ENCODE measurements around the gene DDX51. TPM values are rescaled to one million over a fixed set of nuclear protein-coding genes. Genes with fewer than 3 reads are reported as not detected.

Gene DDX51
- total RNA-seq, 2 donors from 2014 or later, result 20.7 to 44.5 TPM

DNA sequence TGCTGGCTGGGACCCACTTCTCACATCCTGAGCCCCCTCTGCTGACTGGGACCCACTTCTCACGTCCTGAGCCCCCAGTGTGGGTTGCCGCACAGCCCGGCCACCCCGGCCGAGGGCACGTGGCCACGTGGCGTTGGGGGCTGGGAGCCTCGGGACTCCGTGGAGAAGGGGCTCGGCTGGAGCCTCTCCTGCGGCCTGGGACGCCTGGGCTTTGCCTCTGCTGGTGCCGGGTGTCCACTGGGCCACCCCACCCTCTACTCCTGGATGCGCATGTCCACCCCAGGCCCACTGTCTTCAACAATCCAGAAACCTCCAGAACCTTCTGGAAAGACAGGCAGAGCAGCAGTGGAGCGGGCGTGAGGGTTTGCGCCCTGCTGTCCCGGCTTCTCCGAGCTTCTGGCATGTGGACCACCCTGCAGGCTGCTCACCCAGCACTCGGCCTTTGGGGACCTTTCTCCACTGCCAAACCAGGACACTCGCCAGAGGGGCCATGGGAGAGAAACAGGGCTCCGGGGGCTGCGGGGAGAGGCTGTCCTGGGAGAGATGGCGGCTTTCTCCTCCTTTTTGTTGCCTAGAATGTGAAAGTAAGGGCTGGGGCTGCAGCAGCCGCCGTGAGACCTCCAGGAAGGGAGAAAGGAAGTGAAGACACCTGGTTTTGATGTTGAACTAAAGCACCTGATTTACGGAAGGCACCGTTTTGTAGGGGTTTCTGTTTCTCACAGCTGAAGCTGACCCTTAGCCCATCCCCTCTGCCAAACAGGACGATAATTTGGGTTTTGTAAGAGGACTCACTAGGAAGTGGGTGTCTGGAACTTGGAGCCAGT lies 30.1 kb upstream of the DDX51 start:
- H3K27me3 Mint-ChIP-seq, result peaks cover 3% of the 10 kb centered on the region
- no peak overlapping the region for H3K27ac Mint-ChIP-seq
- H3K4me3 Mint-ChIP-seq, result no peak overlapping the region
- H3K4me1 Mint-ChIP-seq, result peaks cover 9% of the 10 kb centered on the region
- ATAC-seq (replicated peaks), result no peak
- no peaks in the 10 kb centered on the region for H3K36me3 Mint-ChIP-seq (ENCODE audit: low read depth)
- no peaks in the 10 kb centered on the region for H3K9me3 Mint-ChIP-seq

DNA sequence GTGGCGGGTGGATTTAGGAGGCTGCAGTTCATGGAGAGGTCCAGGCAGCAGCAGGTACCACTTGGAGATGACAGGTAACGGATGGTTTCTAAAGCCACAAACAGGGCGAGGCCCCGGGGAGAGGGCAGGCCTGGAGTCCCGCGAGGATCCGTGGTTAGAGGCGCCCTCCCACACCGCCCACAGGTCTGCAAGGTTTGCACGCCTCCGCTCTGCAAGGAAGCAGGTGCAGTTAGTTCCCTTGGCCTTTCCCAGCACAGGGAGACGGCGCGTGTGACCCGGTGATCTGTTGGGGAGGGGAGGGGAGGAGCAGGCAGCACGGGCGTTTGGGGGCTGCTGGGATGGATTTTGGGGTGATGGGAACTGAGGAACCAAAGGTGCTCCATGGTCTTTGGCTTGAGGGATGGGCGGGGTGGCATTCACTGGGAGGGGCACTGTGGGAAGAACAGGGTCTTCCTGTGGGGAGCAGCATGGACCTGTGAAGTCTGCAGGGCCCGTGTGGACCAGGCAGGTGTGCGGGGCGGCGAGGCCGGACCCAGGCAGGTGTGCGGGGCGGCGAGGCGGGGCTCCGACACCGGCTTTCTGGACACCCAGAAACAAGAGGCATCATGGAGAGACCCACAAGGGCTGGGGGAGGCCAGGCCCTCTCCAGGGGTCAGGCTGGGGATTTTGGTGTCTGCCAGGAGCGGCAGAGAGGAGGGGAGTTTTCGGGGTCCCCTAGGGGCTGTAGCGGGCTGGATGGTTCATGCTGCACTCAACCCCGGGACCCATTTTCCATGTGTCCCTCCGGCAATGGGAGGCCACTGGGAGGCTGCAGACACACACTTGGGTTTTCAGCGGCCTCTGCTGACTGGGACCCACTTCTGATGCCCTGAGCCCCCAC lies 29.3 kb upstream of the DDX51 start:
- no peaks in the 10 kb centered on the region for H3K9me3 Mint-ChIP-seq
- no peak for ATAC-seq (replicated peaks)
- H3K27ac Mint-ChIP-seq, result no peak overlapping the region
- H3K27me3 Mint-ChIP-seq, result peaks cover 3% of the 10 kb centered on the region
- peak overlapping the region; percentile 30 for H3K4me3 Mint-ChIP-seq
- H3K4me1 Mint-ChIP-seq, result peaks cover 1% of the 10 kb centered on the region
- no peaks in the 10 kb centered on the region for H3K36me3 Mint-ChIP-seq (ENCODE audit: low read depth)

DNA sequence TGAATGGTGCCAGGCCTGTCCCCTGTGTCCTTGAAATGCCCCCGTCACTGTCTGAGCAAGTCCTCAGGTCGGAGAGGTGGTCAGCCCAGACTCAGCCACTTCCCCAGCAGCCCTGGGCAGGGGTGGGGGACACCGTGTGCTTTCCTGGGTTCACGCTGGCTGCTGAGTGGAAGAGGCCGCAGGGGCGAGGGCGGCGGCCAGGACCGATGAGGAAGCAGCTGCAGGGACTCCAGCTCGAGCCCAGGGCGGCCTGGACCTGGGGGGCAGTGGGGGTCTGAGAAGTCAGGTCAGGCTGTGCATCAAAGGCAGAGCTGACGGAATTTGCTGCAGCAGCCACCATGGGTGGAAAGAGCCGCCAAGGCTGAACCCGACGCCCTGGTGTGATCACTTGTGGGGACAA lies 28.5 kb upstream of the DDX51 start:
- no peaks in the 10 kb centered on the region for H3K36me3 Mint-ChIP-seq (ENCODE audit: low read depth)
- peaks cover 3% of the 10 kb centered on the region for H3K27me3 Mint-ChIP-seq
- H3K27ac Mint-ChIP-seq, result no peak overlapping the region
- H3K4me3 Mint-ChIP-seq, result peak overlapping the region; percentile 30
- no peaks in the 10 kb centered on the region for H3K9me3 Mint-ChIP-seq
- no peak for ATAC-seq (replicated peaks)
- H3K4me1 Mint-ChIP-seq, result no peaks in the 10 kb centered on the region

DNA sequence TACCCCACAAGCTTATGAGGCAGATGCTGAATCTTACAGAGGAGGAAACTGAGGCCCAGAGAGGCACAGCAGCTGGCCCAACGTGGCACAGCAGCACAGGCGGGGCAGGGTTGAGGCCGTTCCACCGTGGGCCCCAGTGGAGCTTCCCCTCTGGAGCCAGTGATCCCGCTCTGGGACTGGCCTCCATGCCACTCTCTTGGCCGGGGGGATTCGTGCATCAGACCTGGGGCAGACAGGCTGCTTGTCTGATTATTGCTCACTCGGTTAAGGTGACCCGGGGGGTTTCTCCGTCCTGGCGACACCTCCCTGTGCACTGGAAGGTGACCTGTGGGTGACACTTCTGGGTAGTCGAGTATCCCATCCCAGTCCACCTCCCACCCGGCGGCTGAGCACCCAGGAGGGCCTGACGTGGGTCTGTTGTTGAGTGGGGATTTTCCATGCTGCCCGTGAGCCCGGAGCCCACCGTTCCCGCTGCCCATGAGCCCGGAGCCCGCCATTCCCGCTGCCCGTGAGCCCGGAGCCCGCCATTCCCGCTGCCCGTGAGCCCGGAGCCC lies 27.9 kb upstream of the DDX51 start:
- H3K9me3 Mint-ChIP-seq, result no peaks in the 10 kb centered on the region
- no peak for ATAC-seq (replicated peaks)
- H3K27me3 Mint-ChIP-seq, result peaks cover 3% of the 10 kb centered on the region
- H3K27ac Mint-ChIP-seq, result no peak overlapping the region
- no peak overlapping the region for H3K4me3 Mint-ChIP-seq
- H3K36me3 Mint-ChIP-seq (ENCODE audit: low read depth), result no peaks in the 10 kb centered on the region
- peaks cover 3% of the 10 kb centered on the region for H3K4me1 Mint-ChIP-seq

DNA sequence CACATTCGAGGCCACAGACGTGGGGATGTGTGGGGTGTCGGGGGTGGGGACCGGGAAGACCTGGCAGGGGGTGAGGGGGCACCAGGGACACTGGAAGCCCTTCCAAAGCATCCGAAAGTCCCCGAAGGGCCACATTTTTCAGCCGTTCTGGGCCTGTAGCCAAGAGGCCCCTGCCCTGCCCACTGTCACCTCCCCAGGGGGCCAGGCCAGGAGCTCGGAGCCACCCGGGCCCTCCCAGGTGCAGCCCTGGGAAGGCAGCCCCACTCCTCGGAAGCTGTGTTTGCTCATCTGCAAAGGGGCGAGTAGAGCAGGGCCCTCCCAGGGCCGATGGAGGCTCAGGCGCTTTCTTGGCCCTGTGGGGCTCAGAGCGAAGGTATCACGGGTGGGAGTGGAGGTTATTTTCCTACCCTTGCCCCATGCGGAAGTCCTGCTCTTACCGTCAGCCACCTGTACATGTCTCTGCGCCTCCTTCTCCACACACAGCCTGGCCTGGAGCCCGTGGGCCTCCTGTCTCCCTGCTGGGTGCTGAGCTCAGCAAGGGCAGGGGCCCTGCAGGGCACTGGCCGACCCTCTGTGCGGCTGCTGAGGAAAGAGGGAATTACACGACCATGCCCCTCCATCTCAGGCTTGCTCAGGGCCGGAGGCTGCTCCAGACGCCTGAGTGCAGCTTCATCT lies 27.3 kb upstream of the DDX51 start:
- no peaks in the 10 kb centered on the region for H3K9me3 Mint-ChIP-seq
- peaks cover 3% of the 10 kb centered on the region for H3K27me3 Mint-ChIP-seq
- H3K4me1 Mint-ChIP-seq, result peaks cover 8% of the 10 kb centered on the region
- H3K36me3 Mint-ChIP-seq (ENCODE audit: low read depth), result no peaks in the 10 kb centered on the region
- no peak for ATAC-seq (replicated peaks)
- H3K4me3 Mint-ChIP-seq, result no peak overlapping the region
- no peak overlapping the region for H3K27ac Mint-ChIP-seq

DNA sequence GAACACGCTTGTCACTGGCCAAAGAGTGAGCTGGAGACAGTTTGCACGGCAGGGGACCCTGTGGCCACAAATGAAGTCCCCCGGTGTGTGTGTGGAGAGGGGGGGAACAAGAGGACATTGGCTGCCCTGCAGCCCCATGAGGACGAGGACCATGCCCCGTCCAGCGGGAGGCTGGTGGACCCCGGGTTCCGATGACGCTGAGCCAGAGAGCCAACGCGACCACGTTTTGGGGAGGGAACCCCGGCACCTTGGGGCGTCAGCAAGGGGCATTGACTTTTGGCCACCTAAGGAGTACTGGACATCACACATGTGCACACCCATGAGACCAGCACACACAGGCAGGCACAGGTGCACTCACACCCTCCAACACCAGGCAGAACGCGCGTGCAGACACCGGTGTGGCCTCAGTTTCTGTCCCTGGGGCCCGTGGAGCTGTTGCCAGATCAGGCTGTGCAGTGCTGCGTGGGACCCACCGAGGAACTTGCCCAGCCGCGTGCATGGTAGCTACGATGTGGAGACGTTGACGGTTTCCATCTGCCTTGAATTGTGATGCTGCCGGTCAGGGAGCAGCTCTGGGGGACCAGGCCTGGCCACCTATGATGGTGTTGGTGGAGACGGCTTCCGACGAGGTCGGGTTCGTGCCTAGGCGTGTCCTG lies 26.6 kb upstream of the DDX51 start:
- peaks cover 8% of the 10 kb centered on the region for H3K4me1 Mint-ChIP-seq
- H3K4me3 Mint-ChIP-seq, result no peak overlapping the region
- peaks cover 3% of the 10 kb centered on the region for H3K27me3 Mint-ChIP-seq
- no peaks in the 10 kb centered on the region for H3K36me3 Mint-ChIP-seq (ENCODE audit: low read depth)
- no peaks in the 10 kb centered on the region for H3K9me3 Mint-ChIP-seq
- no peak overlapping the region for H3K27ac Mint-ChIP-seq
- ATAC-seq (replicated peaks), result no peak

DNA sequence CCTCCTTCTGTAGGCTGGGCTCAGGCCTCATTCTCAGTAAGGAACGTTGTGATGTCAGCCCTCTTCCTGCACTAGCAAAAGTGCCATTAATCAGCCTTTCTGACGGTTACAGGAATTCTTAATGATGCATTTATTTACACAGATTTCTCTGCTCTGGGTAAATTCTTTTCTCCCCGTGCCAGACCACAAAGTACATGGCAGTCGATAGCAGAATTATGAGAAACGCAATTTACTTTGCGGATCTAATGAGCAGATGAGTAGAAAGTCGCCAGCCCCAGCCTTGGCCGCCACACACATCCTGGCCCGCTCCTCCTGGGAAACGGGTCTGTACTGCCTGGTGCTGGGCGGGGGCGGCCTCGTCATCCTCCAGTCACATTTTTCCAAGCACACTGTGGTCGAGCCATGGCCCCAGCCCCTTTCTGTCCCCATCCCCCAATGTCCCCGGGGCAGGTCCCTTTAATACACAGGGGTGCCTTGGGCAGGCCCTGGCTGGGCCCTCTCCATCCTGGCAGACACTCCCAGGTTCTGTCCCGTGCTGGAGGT lies 26.0 kb upstream of the DDX51 start:
- H3K4me3 Mint-ChIP-seq, result no peak overlapping the region
- no peaks in the 10 kb centered on the region for H3K9me3 Mint-ChIP-seq
- ATAC-seq (replicated peaks), result no peak
- H3K4me1 Mint-ChIP-seq, result peaks cover 8% of the 10 kb centered on the region
- no peak overlapping the region for H3K27ac Mint-ChIP-seq
- peaks cover 3% of the 10 kb centered on the region for H3K27me3 Mint-ChIP-seq
- no peaks in the 10 kb centered on the region for H3K36me3 Mint-ChIP-seq (ENCODE audit: low read depth)

DNA sequence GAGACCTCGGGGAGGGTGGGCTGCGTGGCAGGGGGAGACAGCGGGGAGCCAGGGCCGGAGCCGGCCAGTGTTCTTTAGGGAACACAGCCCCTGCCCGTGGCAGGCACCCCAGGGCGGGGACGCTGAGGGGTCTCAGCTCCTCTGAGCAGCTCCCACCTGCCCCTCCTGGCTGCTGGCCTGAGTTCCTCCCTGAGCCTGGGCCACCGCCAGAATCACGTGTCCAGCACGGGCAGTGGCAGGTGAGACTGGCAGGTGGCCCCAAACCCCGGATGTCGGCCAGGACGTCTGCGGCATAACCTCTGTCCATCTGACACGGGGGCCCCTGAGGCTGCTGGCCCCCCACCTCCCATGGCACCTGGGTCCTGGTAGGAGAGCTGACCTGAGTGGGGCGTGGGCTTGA lies 25.3 kb upstream of the DDX51 start:
- H3K9me3 Mint-ChIP-seq, result no peaks in the 10 kb centered on the region
- no peak overlapping the region for H3K27ac Mint-ChIP-seq
- H3K4me1 Mint-ChIP-seq, result peaks cover 10% of the 10 kb centered on the region
- no peak overlapping the region for H3K4me3 Mint-ChIP-seq
- ATAC-seq (replicated peaks), result no peak
- no peaks in the 10 kb centered on the region for H3K27me3 Mint-ChIP-seq
- no peaks in the 10 kb centered on the region for H3K36me3 Mint-ChIP-seq (ENCODE audit: low read depth)

DNA sequence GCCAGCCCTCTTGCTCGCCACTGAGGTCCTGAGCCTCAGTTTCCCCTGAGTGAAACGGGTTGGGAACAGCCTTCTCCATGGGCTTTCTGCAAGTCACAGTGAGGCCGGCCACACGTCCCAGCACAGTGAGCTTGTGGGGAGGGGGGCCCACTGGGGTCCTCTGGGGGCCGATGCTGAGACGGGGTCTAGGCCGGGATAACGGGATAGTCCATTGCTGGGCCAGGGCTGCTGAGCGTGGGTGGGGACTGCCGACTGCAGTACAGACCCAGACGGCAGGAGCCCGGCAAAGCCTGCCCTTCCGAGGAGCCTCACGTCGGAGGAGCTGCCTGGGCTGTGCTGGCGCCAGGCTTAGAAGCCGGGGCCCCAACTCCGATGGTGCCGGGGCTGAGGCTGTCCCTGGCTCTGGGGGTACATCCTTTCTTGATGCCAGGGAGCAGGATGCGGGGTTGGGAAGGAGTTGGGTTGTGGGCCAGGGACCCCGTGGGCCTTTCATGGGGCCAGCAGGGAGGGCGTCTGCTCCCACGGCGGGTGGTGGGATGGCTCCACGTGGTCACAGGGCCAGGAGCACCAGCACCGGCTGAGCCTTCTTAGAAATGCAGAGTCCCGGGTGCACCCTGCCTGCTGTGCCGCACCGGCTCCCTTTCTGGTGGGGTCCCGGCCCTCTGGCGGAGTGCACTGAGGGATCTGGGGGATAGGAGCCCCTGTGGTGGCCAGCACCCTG lies 24.4 kb upstream of the DDX51 start:
- H3K9me3 Mint-ChIP-seq, result no peaks in the 10 kb centered on the region
- H3K4me3 Mint-ChIP-seq, result no peak overlapping the region
- no peak overlapping the region for H3K27ac Mint-ChIP-seq
- no peak for ATAC-seq (replicated peaks)
- H3K4me1 Mint-ChIP-seq, result peaks cover 15% of the 10 kb centered on the region
- no peaks in the 10 kb centered on the region for H3K27me3 Mint-ChIP-seq
- no peaks in the 10 kb centered on the region for H3K36me3 Mint-ChIP-seq (ENCODE audit: low read depth)

DNA sequence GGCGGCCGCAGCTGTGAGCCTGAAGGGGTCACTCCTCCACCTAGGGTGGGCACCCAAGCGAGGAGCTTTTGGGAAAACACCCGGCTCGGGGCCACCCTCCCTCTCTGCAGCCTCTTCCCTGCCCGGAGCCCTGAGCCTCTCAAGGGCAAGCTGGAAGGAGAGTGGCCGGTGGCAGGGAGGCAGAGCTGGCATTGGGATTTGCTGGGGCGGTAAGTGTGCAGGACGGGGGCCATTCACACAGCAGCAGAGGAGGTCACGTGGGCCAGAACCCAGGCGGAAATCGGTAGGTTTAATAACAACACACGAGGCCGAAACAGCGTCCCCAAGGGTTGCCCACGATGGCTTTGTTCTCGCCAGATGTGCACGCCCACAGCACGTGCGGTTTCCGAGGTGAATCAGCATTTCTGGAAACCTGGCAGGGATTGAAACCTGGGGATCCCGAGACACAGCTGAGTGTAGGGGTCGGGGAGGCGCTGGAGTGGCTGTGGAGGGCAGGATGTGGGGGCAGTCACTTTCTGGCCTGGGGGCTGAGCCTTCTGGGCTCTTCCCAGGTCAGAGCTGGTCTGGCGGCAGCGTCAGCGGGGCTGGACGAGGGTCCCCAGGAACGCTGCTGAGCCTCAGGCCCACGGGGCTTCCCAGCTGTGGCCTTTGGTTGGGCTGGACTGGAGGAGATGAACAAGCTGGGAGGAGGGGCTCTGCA lies 23.6 kb upstream of the DDX51 start:
- no peaks in the 10 kb centered on the region for H3K27me3 Mint-ChIP-seq
- no peaks in the 10 kb centered on the region for H3K36me3 Mint-ChIP-seq (ENCODE audit: low read depth)
- no peaks in the 10 kb centered on the region for H3K9me3 Mint-ChIP-seq
- peak; percentile 28 for ATAC-seq (replicated peaks)
- no peak overlapping the region for H3K4me3 Mint-ChIP-seq
- no peak overlapping the region for H3K27ac Mint-ChIP-seq
- peaks cover 15% of the 10 kb centered on the region for H3K4me1 Mint-ChIP-seq

DNA sequence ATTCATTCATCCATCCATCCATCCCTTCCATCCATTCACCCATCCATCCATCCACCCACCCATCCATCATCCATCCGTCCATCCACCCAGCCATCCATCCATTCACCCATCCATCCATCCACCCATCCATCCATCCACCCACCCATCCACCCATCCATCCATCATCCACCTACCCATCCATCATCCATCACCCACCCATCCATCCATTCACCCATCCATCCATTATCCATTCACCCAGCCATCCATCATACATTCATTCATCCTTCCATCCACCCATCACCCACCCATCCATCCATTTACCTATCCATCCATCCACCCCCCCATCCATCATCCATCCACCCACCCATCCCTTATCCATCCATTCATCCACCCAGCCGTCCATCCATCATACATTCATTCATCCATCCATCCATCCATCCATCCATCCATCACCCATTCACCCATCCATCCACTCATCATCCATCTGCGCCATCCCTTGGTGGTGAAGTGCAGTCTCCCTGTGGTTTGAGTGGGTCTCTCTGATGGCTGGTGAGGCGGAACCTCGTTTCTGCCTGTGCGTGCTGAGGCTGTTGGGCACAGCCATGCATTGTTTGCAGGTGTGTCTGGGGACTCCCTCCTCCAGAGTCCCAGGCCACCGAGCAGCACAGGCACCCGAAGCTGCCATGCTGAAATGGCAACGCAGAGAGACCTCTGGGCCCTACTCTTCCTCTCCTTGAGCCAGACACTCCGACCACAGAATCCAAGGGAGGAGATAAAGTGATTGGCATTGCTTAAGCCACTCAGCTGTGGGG lies 22.9 kb upstream of the DDX51 start:
- no peak overlapping the region for H3K27ac Mint-ChIP-seq
- no peak overlapping the region for H3K4me3 Mint-ChIP-seq
- H3K36me3 Mint-ChIP-seq (ENCODE audit: low read depth), result no peaks in the 10 kb centered on the region
- H3K9me3 Mint-ChIP-seq, result no peaks in the 10 kb centered on the region
- peaks cover 15% of the 10 kb centered on the region for H3K4me1 Mint-ChIP-seq
- no peak for ATAC-seq (replicated peaks)
- H3K27me3 Mint-ChIP-seq, result no peaks in the 10 kb centered on the region

DNA sequence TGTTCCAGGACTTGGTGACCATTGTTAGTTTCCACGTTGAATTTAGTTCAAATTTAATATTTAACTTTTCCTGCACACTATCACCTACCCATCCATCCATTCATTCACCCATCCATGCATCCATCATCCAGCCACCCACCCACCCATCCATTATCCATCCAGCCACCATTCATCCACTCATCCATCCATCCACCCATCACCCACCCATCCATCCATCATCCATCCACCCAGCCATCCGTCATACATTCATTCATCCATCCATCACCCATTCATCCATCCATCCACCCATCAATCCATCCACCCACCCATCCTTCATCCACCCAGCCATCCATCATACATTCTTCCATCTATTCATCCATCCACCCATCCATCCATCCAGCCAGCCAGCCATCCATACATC lies 22.0 kb upstream of the DDX51 start:
- Mint-ChIP-seq H3K4me1 (peaks cover 15% of the 10 kb centered on the region), H3K36me3 (ENCODE audit: low read depth) (no peaks in the 10 kb centered on the region), H3K9me3 (no peaks in the 10 kb centered on the region), H3K4me3 (no peak overlapping the region), H3K27ac (no peak overlapping the region), H3K27me3 (no peaks in the 10 kb centered on the region)
- no peak for ATAC-seq (replicated peaks)
